Vagina (tissue), 2 donors: ENCODE data around the gene YIF1A.

Experiments used
- CTCF ChIP-seq, 3 experiments: fragments of 450-650 bp in 2 of 3; fragments of 200-600 bp in 1 of 3; sonication (generic) in 1 of 3; IDR thresholded peaks; one replicate each; pipeline ENCODE4 v1.5.1; 2017 to 2019; ENCODE audit warnings: antibody characterized with exemption in 3 of 3, mild to moderate bottlenecking in 2 of 3, moderate library complexity in 2 of 3
- POLR2A ChIP-seq, 2 donors: fragments of 450-650 bp; IDR thresholded peaks; one replicate each; pipeline ENCODE4 v1.6.1; 2017; ENCODE audit warnings: antibody characterized with exemption in 2 of 2, mild to moderate bottlenecking in 2 of 2, moderate library complexity in 2 of 2

GRCh38 chr11:66248903-66249302, 40.0 kb downstream of the YIF1A start:
- TF ChIP-seq POLR2A (IDR thresholded peaks at IDR 0.05) (no peak), CTCF (IDR thresholded peaks at IDR 0.05) (no peak)
